Activated CD4-positive, alpha-beta T cell treated with anti-CD3 and anti-CD28 coated beads, Interleukin-2, amount 50 U/mL, for 4 hours (primary cell): ENCODE data around the gene ENDOU.
"Not testable (repeated sequence)": the region's sequence is repeated elsewhere in the genome, so short reads cannot be mapped to it uniquely, and the experiment has no call there.

Experiments
- DNase-seq, 2 experiments: peaks; one replicate each; pipeline ENCODE4 v3.0.0-alpha.2; 2020

The ENDOU gene

GRCh38 chr12:47672068-47672467 is 53.2 kb downstream of the ENDOU start:
- no peak for DNase-seq

DNA sequence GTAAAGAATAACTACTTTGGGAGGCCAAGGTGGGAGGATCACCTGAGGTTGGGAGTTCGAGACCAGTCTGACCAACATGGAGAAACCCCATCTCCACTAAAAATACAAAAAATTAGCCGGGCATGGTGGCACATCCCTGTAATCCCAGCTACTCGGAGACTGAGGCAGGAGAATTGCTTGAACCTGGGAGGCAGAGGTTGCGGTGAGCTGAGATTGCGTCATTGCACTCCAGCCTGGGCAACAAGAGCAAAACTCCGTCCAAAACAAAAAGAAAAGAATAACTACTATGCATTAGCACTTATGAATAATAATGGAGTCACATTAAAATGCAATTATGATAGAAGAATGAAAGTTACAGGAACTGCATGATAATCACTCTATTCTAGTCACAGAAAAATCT is 57.4 kb downstream of the ENDOU start:
- DNase-seq, result not testable (repeated sequence)
